ENCODE measurements around the gene CELA3A.

DNA sequence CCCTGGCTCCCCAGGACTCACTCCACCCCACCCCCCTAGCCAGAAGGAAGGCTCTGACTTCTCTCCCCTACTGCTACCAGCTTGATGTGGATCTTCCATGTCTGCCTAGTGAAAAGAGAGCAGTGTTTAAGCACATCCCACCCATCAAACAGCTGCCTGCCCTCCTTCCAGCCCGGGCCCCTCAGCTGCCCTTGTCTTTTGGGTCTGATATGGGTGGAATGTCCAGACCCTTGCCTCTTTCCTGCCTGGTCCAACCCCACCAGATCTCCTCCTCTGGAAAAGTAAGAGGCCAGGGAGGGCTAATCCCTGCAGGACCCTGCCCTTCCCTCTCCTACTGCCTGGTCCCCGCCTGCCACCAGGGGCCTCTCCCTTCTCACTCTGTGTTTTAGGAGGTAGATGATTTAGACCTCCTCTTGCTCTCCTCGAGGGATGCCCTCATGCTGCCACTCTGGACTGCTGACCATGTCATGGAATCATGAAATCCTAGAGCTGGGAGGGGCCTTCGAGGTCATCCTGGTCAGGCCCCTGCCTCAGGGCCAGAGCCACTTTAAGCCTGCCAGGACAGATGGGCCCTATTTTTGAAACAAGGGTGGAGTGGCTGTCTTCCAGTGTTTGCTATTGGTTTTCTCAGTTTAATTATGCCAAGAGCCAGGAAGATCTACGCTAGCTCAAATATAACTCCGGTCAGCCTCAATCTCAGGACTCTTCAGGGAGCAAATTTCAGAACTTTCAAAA, 48.5 kb upstream of the CELA3A start:
- TF ChIP-seq POLR2A (IDR thresholded peaks at IDR 0.05), result no peak
- TF ChIP-seq, protein P1, sequence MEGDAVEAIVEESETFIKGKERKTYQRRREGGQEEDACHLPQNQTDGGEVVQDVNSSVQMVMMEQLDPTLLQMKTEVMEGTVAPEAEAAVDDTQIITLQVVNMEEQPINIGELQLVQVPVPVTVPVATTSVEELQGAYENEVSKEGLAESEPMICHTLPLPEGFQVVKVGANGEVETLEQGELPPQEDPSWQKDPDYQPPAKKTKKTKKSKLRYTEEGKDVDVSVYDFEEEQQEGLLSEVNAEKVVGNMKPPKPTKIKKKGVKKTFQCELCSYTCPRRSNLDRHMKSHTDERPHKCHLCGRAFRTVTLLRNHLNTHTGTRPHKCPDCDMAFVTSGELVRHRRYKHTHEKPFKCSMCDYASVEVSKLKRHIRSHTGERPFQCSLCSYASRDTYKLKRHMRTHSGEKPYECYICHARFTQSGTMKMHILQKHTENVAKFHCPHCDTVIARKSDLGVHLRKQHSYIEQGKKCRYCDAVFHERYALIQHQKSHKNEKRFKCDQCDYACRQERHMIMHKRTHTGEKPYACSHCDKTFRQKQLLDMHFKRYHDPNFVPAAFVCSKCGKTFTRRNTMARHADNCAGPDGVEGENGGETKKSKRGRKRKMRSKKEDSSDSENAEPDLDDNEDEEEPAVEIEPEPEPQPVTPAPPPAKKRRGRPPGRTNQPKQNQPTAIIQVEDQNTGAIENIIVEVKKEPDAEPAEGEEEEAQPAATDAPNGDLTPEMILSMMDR (IDR thresholded peaks at IDR 0.05), result no peak
